Astrocyte (in vitro differentiated cells and primary cell): Measurements from ENCODE around the gene PM20D2.

ENCODE experiments used
- CTCF ChIP-seq: IDR thresholded peaks from 2 replicates; pipeline ENCODE4 v1.5.1; 2011; ENCODE audit warnings: low read depth, mild to moderate bottlenecking, inconsistent platforms, low read length, moderate library complexity; ENCODE audit not compliant: insufficient read depth
- EZH2 ChIP-seq: IDR thresholded peaks from 2 replicates; pipeline ENCODE4 v1.6.1; 2012; ENCODE audit warnings: mild to moderate bottlenecking, low read length, inconsistent platforms; ENCODE audit not compliant: insufficient read depth

- no peak for TF ChIP-seq CTCF
- no peak for TF ChIP-seq EZH2
These were observed 25.5 kb upstream of the PM20D2 start for GRCh38 chr6:89120371-89120770.
